ENCODE measurements around the gene SV2C. TPM values are rescaled to one million over a fixed set of nuclear protein-coding genes. Genes with fewer than 3 reads are reported as not detected.

The SV2C gene
- total RNA-seq, 1 experiment from 2014 or later: not detected

DNA sequence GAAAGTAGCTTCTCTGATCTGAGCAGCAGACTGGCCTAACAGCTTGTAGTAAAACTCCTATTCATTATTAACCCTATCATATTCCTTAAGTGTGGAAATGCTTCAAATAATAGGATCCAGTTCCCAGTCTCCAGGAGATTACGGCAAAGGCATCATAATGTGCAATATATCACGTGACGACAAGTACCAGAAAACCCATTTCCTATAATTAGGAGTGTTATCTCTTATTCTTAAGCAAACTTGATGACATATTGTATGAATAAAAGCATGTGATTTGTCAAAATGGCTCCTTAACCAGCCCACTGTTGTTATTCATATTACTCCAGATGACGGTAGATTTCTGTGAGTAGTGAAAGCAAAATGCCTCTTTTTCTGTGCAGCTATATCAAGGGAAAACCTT lies 2.9 kb downstream of the SV2C start:
- Histone ChIP-seq H3K27ac (ENCODE audit: low read depth, low read length) (no peak overlapping the region), H3K27me3 (ENCODE audit: insufficient read depth, low read length) (peaks cover 19% of the 10 kb centered on the region), H3K36me3 (ENCODE audit: control insufficient read depth in 1 of 2, insufficient read depth in 2 of 2, low read length in 2 of 2) (no peaks in the 10 kb centered on the region), H4K20me1 (ENCODE audit: insufficient read depth) (no peaks in the 10 kb centered on the region), H3K9me3 (ENCODE audit: control insufficient read depth in 1 of 2, insufficient read depth in 1 of 2, low read depth in 1 of 2, low read length in 2 of 2) (no peaks in the 10 kb centered on the region), H3K9me2 (ENCODE audit: insufficient read depth) (no peaks in the 10 kb centered on the region), H3K79me2 (ENCODE audit: insufficient read depth, low read length) (no peaks in the 10 kb centered on the region), H3K4me2 (ENCODE audit: low read length) (no peak overlapping the region), H3K4me3 (replicated peaks in 1 of 2; ENCODE audit: low read depth in 1 of 2, low read length in 2 of 2) (no peak overlapping the region), H2AFZ (ENCODE audit: low read depth, low read length, poor library complexity, severe bottlenecking) (no peak overlapping the region), H3K4me1 (ENCODE audit: control insufficient read depth in 1 of 2, insufficient read depth in 2 of 2, low read length in 2 of 2) (no peaks in the 10 kb centered on the region), H3K9ac (ENCODE audit: low read length) (no peak overlapping the region)
- ChIA-PET RAD21 (ENCODE audit: low non-redundant PET in 1 of 2, low total read pairs in 2 of 2, uncharacterized antibody in 2 of 2, unreplicated experiment in 2 of 2) (no interaction called here), CTCF (no interaction called here), POLR2A (no interaction called here)
- ATAC-seq (no peak), DNase-seq (ENCODE audit: low read depth, low spot score) (no peak)
- TF ChIP-seq EGR1 (IDR thresholded peaks at IDR 0.05; ENCODE audit: low read depth): no peak
- TF ChIP-seq EZH2 (IDR thresholded peaks at IDR 0.05): no peak
- TF ChIP-seq, protein P1, sequence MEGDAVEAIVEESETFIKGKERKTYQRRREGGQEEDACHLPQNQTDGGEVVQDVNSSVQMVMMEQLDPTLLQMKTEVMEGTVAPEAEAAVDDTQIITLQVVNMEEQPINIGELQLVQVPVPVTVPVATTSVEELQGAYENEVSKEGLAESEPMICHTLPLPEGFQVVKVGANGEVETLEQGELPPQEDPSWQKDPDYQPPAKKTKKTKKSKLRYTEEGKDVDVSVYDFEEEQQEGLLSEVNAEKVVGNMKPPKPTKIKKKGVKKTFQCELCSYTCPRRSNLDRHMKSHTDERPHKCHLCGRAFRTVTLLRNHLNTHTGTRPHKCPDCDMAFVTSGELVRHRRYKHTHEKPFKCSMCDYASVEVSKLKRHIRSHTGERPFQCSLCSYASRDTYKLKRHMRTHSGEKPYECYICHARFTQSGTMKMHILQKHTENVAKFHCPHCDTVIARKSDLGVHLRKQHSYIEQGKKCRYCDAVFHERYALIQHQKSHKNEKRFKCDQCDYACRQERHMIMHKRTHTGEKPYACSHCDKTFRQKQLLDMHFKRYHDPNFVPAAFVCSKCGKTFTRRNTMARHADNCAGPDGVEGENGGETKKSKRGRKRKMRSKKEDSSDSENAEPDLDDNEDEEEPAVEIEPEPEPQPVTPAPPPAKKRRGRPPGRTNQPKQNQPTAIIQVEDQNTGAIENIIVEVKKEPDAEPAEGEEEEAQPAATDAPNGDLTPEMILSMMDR (IDR thresholded peaks at IDR 0.05 in 2 of 3, conservative IDR thresholded peaks at IDR 0.05 in 1 of 3; ENCODE audit: borderline replicate concordance in 1 of 3, insufficient read depth in 1 of 3, low read depth in 2 of 3, low read length in 2 of 3): no peak
- TF ChIP-seq SRF (IDR thresholded peaks at IDR 0.05; ENCODE audit: low read depth): no peak
- TF ChIP-seq FOSL1 (IDR thresholded peaks at IDR 0.05; ENCODE audit: low read depth): no peak
- no peak for TF ChIP-seq JUND (IDR thresholded peaks at IDR 0.05)
- TF ChIP-seq SIN3A (IDR thresholded peaks at IDR 0.05; ENCODE audit: low read depth): no peak
- TF ChIP-seq REST (IDR thresholded peaks at IDR 0.05; ENCODE audit: low read depth): no peak
- no peak for TF ChIP-seq POLR2A (IDR thresholded peaks at IDR 0.05; ENCODE audit: borderline replicate concordance, extremely low read depth, insufficient read depth, insufficient read length)
- TF ChIP-seq ZFX (IDR thresholded peaks at IDR 0.05): no peak
- TF ChIP-seq SP1 (IDR thresholded peaks at IDR 0.05; ENCODE audit: low read depth): no peak
- TF ChIP-seq CBX3 (IDR thresholded peaks at IDR 0.05; ENCODE audit: low read depth): no peak
- TF ChIP-seq ELF1 (IDR thresholded peaks at IDR 0.05; ENCODE audit: borderline replicate concordance, low read depth): no peak
- TF ChIP-seq TCF7L2 (IDR thresholded peaks at IDR 0.05; ENCODE audit: borderline replicate concordance, extremely low read depth, insufficient read depth, insufficient read length): no peak
- TF ChIP-seq POLR2AphosphoS5 (IDR thresholded peaks at IDR 0.05; ENCODE audit: low read depth, low read length): no peak
- TF ChIP-seq YY1 (IDR thresholded peaks at IDR 0.05; ENCODE audit: extremely low read depth, insufficient replicate concordance, low read depth, low read length): no peak
- TF ChIP-seq, protein P2, sequence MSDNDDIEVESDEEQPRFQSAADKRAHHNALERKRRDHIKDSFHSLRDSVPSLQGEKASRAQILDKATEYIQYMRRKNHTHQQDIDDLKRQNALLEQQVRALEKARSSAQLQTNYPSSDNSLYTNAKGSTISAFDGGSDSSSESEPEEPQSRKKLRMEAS (IDR thresholded peaks at IDR 0.05): no peak
- TF ChIP-seq, protein P3, sequence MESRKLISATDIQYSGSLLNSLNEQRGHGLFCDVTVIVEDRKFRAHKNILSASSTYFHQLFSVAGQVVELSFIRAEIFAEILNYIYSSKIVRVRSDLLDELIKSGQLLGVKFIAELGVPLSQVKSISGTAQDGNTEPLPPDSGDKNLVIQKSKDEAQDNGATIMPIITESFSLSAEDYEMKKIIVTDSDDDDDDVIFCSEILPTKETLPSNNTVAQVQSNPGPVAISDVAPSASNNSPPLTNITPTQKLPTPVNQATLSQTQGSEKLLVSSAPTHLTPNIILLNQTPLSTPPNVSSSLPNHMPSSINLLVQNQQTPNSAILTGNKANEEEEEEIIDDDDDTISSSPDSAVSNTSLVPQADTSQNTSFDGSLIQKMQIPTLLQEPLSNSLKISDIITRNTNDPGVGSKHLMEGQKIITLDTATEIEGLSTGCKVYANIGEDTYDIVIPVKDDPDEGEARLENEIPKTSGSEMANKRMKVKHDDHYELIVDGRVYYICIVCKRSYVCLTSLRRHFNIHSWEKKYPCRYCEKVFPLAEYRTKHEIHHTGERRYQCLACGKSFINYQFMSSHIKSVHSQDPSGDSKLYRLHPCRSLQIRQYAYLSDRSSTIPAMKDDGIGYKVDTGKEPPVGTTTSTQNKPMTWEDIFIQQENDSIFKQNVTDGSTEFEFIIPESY (IDR thresholded peaks at IDR 0.05; ENCODE audit: extremely low read depth, insufficient replicate concordance, low read length): no peak
- TF ChIP-seq CEBPB (IDR thresholded peaks at IDR 0.05; ENCODE audit: low read depth): no peak
- intact Hi-C loops (cut with micrococcal nuclease): no loop called here
- BruUV-seq (replicated peaks): no TSS peak

All from HCT116 (cell line).